Frontal cortex (tissue), 4 donors: Measurements from ENCODE around the gene NDOR1. TPM values are rescaled to one million over a fixed set of nuclear protein-coding genes. Genes with fewer than 3 reads are reported as not detected.

ENCODE experiments used
- DNase-seq, 2 donors: peaks; one replicate each; pipeline ENCODE4 v3.0.0; 2012; ENCODE audit warnings: low spot score in 2 of 2
- FAIRE-seq: peaks from 2 replicates; lab custom pipeline; 2012; peaks lifted over from hg19 to GRCh38; lab: Jason Lieb, UNC
- total RNA-seq: library from RNA; depleted of rRNA; stranded (reverse); fragments of >200 nt; gene quantifications from one replicate; pipeline ENCODE4 v1.2.3, GENCODE V29; 2014
- donor health status: control.
- donor health status: control.
- donor health status: control.

The NDOR1 gene
- total RNA-seq = 3.3 TPM

DNA sequence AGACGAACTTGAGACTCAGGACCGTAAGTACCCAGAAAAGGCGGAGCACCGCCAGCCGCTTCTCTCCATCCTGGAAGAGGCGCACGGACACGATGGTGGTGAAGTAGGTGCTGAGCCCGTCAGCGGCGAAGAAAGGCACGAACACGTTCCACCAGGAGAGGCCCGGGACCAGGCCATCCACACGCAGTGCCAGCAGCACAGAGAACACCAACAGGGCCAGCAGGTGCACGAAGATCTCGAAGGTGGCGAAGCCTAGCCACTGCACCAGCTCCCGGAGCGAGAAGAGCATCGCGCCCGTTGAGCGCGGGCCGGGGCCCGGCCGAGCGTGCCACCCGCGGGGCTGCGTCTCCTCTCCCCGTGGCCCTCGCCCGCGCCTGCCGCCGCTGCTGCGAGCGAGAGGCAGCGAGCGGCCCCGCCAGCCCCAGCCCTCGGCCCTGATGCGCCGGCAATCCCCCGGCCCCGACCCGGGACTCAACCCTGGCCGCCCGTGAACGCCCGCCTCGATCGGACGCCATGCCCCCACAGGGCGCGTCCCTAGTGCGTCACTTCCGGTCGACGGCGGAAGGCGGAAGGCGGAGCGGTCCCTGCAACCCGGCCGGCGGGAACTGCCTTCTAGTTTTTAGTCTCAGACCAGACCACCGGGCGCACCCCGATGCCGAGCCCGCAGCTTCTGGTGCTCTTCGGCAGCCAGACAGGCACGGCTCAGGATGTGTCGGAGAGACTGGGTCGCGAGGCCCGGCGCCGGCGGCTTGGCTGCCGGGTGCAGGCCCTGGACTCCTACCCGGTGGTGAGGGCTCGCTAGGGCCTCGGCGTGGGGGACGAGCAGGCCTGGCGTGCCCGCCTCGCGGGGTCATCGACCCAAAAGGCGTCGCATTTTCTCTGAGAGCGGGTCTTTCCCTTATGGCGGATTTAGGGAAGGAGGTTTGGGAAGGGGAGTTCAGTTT is at the start of gene NDOR1, which contains the start of gene TMEM203:
Gene NDOR1 (plus strand): TSS at position 575 of the 944 bp plus-strand sequence. CDS start 78 bp downstream, at position 653.
Gene TMEM203 (minus strand): TSS at position 523 of the 944 bp plus-strand sequence. CDS start 234 bp downstream, at position 289.
- DNase-seq (peak; percentile 99 to 100), FAIRE-seq (no peak)

DNA sequence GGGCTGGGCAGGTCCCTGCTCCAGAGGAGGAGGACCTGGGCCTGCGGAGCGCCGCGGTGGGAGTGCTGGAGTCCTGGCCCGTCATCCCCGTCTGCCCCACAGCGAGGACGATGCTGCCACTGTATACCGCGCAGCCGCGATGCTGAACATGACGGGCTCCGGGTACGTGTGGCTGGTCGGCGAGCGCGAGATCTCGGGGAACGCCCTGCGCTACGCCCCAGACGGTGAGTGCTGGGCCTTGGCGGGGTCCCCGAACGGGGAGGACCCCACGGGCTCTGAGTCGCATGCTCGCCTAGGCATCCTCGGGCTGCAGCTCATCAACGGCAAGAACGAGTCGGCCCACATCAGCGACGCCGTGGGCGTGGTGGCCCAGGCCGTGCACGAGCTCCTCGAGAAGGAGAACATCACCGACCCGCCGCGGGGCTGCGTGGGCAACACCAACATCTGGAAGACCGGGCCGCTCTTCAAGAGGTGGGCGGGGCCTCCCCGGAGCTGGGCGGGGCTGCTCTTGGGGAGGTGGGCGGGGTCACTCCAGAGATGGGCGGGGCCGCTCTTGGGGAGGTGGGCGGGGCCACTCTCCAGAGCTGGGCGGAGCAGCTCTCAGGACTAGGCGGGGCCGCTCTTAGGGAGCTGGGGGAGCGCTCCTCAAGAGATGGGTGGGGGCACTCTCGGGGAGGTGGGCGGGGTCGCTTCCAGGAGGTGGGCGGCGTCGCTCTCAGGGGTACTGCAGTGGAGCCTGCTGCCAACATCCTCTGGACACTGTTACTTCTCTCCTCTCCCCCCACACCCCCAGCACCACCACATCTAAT is 48.7 kb upstream of the NDOR1 start:
- no peak for FAIRE-seq
- DNase-seq = peak in 1 of 2 donors; percentile 75

DNA sequence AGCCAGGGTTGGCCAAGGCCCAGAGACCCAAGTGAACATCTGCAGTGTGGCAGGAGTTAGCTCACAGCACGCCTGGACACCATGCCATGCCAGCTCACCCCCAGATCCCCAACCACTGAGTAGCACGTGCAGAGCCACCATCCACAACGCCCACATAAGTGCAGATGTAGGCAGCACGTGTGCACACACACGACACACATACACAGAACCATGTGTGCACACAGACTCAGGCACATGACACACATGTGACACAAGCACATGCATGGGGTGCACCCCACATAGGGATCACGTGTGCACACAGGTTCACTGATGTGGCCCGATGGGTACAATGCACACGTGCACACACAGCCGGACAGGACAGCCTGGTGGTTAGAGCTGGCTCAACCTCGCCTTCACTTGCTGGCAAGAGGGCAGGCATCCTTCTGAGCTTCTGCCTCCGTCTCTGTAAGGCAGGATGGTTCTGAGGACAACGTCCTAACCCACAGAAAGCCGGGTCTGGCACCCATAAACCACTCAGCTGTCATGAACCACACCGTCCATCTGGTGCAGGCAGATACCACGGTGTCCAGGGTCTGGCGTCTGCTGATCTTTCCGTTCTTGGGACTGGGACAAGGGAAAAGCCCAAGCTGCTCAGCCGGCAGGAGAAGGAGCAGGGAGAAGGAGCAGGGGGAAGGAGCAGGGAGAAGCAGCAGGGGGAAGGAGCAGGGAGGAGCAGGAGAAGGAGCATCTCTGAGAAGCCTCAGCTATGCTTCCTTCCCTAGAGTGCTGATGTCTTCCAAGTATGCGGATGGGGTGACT is 47.7 kb upstream of the NDOR1 start:
- DNase-seq (no peak), FAIRE-seq (no peak)

DNA sequence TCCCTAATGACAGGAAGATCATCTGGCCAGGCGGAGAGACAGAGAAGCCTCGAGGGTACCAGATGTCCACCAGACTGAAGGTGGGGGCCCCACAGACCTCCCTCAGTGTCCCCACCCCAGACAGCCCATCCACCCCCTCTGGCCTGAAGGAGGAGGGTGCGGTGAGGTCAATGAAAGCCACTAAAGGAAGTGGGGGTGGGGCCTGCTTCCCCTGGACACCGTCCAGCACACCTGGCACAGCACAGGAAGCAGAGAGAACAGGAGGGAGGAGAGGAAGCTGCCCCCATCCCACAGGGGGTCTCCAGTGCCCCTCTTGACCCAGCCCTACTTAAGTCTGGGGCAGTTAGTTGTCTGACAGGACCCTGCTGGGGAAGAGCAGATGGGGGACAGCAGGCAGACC is 46.9 kb upstream of the NDOR1 start:
- DNase-seq = no peak
- no peak for FAIRE-seq

DNA sequence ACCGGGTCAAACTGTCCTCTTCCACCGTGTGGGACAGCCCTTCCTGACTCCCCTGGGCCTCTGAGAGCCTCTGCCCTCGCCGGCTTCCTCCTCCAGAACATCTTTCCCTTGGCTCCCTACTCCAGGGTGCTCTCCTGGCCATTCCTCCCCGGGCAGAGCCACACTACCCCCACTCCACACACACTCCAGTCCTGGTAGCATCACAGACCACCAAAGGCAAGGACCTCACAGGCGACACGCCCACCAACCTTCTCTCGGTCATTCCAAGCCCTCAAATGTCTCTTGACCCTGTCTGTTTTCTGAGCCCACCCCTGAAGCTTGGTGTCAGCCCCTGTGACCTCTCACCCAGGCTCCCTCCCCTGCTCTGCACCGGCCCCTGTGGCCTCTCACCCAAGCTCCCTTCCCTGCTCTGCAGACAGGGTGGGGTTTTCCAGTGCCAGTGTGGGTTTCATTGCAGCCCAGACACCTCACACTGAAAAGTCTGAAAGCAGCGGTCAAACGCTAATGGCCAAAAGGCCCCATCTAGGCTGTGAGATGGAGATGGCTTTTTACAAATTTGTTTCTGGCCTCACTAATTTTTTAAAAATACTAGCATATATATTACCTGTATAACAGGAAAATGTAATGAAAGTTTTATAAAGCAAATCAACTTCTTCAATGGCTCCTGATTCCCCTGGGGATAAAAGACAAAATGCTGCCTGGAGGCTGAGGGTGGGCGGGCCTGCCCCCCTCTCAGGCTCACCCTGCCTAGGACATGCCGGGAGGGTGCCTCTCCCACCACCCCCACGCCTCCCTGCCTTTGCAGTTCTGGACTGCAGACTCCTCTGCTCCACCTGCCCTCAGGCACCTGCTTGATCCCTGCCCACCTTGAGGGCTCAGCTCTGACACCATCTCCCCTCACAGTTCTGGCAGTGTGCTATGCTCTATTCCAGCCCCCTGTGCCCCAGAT is 46.1 kb upstream of the NDOR1 start:
- DNase-seq = no peak
- no peak for FAIRE-seq

DNA sequence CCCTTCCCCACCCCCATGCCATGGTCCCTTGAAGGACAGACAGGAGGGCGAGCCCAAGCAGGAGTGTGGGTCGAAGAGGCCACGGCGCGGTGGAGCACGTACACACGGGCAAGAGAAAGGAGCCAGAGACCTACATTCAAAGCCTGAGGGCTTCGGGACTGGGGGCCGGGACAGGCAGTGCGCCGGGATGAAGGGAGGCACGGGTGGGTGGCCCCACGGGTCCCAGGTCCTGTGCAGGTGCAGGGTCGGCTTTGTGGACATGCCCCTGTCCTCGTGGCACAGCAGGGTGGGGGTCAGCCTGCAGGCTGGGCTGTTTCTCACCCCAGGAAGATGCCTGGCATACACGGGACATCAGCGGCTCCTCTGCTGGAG is 45.5 kb upstream of the NDOR1 start:
- no peak for DNase-seq
- no peak for FAIRE-seq

DNA sequence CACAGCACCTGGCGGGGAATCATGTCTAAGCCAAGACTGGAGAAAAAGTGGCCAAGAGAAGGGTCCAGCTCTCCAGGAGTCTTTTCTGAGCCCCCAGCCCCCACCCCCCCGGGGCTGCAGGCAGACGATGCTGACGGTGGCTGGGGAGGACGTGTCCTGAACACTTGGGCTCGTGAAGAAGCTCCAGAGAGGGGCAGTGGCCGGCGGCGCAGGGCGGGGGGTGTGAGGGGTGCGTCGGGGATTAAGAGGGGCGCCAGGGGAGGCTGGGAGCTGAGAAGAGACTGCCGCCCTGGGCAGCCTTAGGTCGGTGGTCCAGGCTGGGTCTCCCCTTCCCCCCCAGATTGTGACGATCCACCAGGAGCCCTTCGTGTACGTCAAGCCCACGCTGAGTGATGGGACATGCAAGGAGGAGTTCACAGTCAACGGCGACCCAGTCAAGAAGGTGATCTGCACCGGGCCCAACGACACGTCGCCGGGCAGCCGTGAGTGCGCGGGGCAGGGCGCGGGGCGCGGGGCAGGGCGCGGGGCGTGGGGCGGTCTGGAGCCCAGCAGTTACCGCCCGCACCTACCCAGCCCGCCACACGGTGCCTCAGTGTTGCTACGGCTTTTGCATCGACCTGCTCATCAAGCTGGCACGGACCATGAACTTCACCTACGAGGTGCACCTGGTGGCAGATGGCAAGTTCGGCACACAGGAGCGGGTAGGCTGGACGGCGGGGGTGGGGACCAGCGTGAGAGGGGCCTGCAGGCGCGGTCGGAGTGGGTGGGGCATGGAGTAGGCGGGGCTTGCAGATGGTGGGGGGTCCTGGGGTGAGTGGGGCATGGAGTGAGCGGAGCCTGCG is 44.6 kb upstream of the NDOR1 start:
- no peak for FAIRE-seq
- no peak for DNase-seq

DNA sequence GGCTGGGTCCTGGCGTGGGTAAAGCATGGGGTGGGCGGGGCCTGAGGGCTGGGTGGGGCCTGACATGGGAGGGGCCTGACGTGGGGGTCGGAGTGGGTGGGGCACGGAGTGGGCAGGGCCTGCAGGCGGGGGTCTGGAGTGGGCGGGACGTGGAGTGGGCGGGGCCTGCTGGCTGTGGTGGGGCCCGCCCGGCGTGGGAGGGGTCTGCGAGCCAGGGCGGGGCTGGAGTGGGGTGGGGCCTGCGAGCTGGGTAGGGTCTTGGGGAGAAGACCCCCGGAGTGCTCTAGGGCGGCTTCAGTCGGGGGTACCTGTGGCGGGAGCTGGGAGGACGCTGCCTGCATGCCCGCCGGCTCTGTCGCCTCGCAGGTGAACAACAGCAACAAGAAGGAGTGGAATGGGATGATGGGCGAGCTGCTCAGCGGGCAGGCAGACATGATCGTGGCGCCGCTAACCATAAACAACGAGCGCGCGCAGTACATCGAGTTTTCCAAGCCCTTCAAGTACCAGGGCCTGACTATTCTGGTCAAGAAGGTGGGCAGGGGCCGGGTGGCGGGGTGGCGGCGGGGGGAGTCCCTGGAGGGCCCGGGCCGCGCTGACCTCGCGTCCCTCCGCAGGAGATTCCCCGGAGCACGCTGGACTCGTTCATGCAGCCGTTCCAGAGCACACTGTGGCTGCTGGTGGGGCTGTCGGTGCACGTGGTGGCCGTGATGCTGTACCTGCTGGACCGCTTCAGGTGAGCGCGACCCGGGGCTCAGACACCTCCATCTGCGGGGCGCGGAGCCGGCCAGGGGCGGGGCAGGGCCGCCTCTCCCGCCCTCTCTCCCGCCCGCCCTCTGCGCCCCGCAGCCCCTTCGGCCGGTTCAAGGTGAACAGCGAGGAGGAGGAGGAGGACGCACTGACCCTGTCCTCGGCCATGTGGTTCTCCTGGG is 43.7 kb upstream of the NDOR1 start:
- DNase-seq (no peak), FAIRE-seq (no peak)

DNA sequence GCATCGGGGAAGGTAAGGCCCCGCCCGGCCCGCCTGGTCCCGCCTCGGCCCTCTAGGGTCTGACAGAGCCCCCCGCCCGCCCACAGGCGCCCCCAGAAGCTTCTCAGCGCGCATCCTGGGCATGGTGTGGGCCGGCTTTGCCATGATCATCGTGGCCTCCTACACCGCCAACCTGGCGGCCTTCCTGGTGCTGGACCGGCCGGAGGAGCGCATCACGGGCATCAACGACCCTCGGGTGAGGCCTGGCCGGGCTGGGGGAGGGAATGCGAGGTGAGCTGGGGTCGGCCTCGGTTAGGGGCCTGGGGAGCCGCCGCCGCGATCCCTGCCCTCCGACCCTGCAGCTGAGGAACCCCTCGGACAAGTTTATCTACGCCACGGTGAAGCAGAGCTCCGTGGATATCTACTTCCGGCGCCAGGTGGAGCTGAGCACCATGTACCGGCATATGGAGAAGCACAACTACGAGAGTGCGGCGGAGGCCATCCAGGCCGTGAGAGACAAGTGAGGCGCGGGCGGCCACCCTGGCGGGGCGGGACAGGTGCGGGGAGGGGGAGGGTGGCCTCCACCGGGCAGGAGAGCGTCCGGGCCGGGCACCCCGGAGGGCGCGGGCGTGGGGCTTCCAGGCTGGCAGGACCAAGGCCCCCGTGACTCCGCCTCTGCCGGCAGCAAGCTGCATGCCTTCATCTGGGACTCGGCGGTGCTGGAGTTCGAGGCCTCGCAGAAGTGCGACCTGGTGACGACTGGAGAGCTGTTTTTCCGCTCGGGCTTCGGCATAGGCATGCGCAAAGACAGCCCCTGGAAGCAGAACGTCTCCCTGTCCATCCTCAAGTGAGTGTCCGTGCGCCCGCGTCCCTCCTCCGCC is 42.8 kb upstream of the NDOR1 start:
- DNase-seq (no peak), FAIRE-seq (no peak)

DNA sequence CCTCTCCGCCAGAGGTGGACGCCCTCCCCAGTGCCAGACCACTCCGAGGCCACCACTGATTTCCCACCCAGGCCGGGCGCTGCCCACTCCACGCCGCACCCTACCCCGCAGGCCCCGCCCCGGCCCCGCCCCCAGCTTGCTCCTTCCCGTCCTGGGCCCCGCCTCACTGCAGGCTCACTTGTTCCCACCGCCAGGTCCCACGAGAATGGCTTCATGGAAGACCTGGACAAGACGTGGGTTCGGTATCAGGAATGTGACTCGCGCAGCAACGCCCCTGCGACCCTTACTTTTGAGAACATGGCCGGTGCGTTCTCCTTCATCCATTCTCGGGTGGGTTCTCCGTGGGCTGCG is 42.2 kb upstream of the NDOR1 start:
- FAIRE-seq = no peak
- DNase-seq = no peak

DNA sequence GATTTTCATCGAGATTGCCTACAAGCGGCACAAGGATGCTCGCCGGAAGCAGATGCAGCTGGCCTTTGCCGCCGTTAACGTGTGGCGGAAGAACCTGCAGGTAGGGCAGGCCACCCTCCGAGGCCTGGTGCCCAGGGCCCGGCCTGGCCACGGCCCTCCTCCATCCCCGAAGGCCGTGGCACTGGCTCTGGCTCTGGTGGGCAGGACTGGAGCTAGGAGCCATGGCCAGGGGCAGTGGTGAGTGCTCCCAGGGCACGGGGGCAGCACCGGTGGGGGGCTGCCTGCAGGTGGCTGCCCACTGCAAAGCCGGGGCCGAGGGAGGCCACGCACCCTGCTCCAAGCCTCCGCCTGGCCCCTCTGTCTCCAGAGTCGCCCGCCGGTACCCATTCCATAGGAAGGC is 41.7 kb upstream of the NDOR1 start:
- DNase-seq (no peak), FAIRE-seq (no peak)

DNA sequence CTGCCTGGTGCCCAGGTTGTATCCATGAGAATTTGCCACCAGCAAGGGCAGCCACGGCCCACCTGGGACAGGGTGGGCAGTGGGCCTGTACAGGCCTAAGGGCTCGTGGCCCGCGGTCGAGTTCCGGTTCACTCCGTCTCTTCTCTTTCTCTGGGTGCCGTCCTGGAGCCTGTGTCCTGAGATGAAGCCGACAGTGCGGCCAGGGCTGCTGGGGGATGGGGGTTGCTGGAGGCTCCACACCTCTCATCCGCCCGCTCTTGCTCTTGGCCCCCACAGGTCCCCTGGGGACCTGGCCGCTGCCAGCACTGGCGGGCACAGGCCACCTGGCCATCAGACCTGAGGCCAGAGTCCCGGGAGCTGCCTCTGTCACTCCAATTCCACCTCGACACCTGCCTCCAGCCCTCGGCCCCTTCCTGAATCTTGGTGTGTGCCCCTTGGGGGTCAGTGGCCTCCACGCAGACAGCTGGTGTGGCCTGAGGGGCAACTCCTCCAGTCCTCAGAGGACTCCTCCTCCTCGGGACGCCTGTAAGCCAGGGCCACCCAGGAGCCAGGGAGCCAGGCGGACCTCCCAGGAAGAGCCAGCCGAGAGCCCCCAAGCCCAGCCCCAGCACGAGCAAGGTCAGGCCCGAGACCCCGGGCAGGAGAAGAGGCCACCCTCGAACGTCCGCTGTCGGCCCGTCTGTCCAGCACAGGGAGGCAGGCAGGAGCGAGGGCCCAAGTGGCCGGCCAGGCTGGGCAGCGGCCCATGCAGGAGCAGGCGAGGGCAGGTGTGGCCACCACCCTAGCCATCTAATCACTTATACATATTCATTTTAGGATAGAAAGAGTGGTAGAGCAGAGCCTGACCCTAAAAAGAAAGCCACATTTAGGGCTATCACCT is 40.9 kb upstream of the NDOR1 start:
- no peak for FAIRE-seq
- DNase-seq = no peak

DNA sequence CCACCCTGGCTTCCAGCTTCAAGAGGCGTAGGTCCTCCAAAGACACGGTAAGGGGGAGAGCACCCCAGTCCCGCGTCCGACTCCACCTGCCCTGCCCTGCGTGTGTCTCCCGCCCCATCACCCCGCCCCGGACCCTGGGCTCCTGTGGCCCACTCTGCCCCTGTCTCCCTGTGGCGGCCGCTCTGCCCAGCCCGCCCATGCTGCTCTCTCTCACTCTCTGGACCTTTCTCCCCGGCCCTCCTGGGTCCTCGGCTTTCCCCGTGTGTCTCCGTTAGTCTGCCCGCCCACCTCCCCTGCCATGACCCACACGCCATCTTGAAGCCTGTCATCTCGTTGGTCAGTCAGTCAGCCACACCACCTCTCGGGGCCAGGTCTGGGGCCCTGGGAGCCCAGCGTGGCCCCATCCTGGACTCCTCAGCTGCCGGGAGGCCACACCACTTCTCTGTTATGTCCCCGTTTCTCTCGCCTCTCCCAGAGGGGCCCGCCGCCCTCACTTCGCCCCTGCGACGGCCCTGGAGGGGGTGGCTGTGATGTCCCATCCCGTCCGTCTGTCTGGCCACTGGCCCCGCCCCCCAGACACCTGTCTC is 40.2 kb upstream of the NDOR1 start:
- no peak for DNase-seq
- no peak for FAIRE-seq

DNA sequence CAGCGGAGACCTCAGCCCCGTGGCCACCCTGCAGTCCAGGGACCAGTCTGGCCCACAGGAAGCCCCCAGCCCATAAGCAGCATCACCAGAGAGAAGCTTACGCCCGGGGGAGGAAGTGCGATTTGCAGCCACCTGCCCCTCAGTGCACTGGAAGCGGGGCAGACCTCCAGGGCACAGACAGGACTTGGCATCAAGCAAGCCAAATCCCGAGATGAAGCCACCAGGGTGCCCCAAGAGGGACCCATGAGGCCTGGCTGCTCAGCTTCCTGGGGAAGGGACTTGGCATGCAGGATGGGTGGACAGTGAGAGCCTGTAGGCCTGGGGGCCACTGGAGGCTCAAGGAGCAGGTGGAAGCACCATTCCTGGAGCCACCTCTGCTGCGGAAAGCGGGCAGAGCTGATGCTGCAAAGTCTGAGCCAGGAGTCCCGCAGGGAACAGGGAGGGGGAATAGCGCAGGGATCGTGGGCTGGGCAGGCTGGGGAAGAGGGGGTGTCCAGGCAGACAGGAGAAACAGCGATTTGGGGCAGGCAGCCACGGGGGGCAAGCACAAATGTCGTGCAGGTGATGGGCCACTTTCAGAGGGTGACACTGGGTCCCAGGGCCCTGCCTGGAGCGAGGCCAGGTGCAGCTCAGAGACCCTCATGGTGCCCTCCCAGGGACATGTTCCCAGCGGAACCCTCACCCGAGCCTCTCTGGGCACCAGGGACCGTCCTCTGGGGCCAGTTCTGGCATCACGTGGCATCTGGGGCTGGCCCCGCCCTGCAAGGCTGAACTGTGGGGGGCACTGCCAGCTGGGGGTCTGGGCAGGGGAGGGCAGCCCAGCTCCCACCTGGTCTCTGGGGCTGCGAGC is 38.9 kb upstream of the NDOR1 start:
- no peak for FAIRE-seq
- DNase-seq = no peak
